GM23338 (cell line): Measurements from ENCODE around the gene SLC12A7. TPM values are rescaled to one million over a fixed set of nuclear protein-coding genes. Genes with fewer than 3 reads are reported as not detected.

ENCODE experiments used
- ATAC-seq: fragments of 200-7000 bp; cut with Tn5 transposase; 3 replicates; pipeline ENCODE4 v1.9.1; 2020
- DNase-seq: peaks from one replicate; pipeline ENCODE4 v3.0.0-alpha.2; 2015; ENCODE audit warnings: low spot score
- H2AFZ ChIP-seq: fragments of 200-600 bp; sonication (generic); 2 replicates; pipeline ENCODE4 v1.8.0; 2016; ENCODE audit warnings: antibody characterized with exemption, mild to moderate bottlenecking, moderate library complexity
- H3F3A ChIP-seq: fragments of 200-600 bp; sonication (generic); replicated peaks from 2 replicates; pipeline ENCODE4 v1.8.0; 2017; ENCODE audit warnings: antibody characterized with exemption, mixed run types, low read depth
- H3K27ac ChIP-seq: fragments of 200-600 bp; sonication (generic); 2 replicates; pipeline ENCODE4 v1.6.1; 2016; ENCODE audit warnings: low read depth
- H3K27me3 ChIP-seq: fragments of 200-600 bp; sonication (generic); 2 replicates; pipeline ENCODE4 v1.8.0; 2016; ENCODE audit warnings: mild to moderate bottlenecking, mixed run types, moderate library complexity; ENCODE audit not compliant: insufficient read depth
- H3K36me3 ChIP-seq: fragments of 200-600 bp; sonication (generic); 2 replicates; pipeline ENCODE4 v1.8.0; 2016; ENCODE audit warnings: mild to moderate bottlenecking; ENCODE audit not compliant: insufficient read depth
- H3K4me1 ChIP-seq: fragments of 200-600 bp; sonication (generic); 2 replicates; pipeline ENCODE4 v1.8.0; 2016; ENCODE audit warnings: mild to moderate bottlenecking, moderate library complexity; ENCODE audit not compliant: insufficient read depth
- H3K4me2 ChIP-seq: fragments of 200-600 bp; sonication (generic); 2 replicates; pipeline ENCODE4 v1.7.1; 2017; ENCODE audit warnings: mixed run types
- H3K4me3 ChIP-seq: fragments of 200-600 bp; sonication (generic); 2 replicates; pipeline ENCODE4 v1.6.1; 2016; ENCODE audit warnings: mixed run types
- H3K79me2 ChIP-seq: fragments of 200-600 bp; sonication (generic); replicated peaks from 2 replicates; pipeline ENCODE4 v1.8.0; 2017; ENCODE audit warnings: mild to moderate bottlenecking; ENCODE audit not compliant: insufficient read depth
- H3K9me2 ChIP-seq: fragments of 200-600 bp; sonication (generic); 2 replicates; pipeline ENCODE4 v1.8.0; 2017; ENCODE audit not compliant: insufficient read depth
- H4K20me1 ChIP-seq: fragments of 200-600 bp; sonication (generic); replicated peaks from 2 replicates; pipeline ENCODE4 v1.8.0; 2017; ENCODE audit warnings: mild to moderate bottlenecking; ENCODE audit not compliant: insufficient read depth
- H3K27ac Mint-ChIP-seq: 2 replicates; pipeline ENCODE4 v1.8.0; 2020; ENCODE audit warnings: inconsistent platforms, mild to moderate bottlenecking, moderate library complexity, mixed read lengths
- H3K27me3 Mint-ChIP-seq: 3 replicates; pipeline ENCODE4 v1.8.0; 2022; ENCODE audit warnings: low read depth, mild to moderate bottlenecking, moderate library complexity, mixed read lengths, inconsistent platforms; ENCODE audit not compliant: insufficient read depth, poor library complexity
- H3K36me3 Mint-ChIP-seq: 3 replicates; pipeline ENCODE4 v1.8.0; 2021; ENCODE audit warnings: low read depth, mild to moderate bottlenecking, inconsistent platforms, moderate library complexity, mixed read lengths
- H3K4me1 Mint-ChIP-seq: 3 replicates; pipeline ENCODE4 v1.8.0; 2020; ENCODE audit warnings: mild to moderate bottlenecking, inconsistent platforms, mixed read lengths
- H3K4me3 Mint-ChIP-seq: 3 replicates; pipeline ENCODE4 v1.8.0; 2021; ENCODE audit warnings: moderate library complexity, mild to moderate bottlenecking, inconsistent platforms, mixed read lengths
- H3K9me3 Mint-ChIP-seq: 3 replicates; pipeline ENCODE4 v1.8.0; 2020; ENCODE audit warnings: moderate library complexity, mild to moderate bottlenecking, inconsistent platforms, mixed read lengths
- CREB1 ChIP-seq: fragments of 250-450 bp; sonication (Bioruptor Pico); IDR thresholded peaks from 2 replicates; pipeline ENCODE4 v1.5.0; 2020; ENCODE audit warnings: low read depth, mild to moderate bottlenecking, moderate library complexity
- EZH2phosphoT487 ChIP-seq: fragments of 200-600 bp; sonication (generic); IDR thresholded peaks from one replicate; pipeline ENCODE4 v1.8.1; 2018; ENCODE audit warnings: antibody characterized with exemption; ENCODE audit not compliant: unreplicated experiment
- JUNB ChIP-seq: IDR thresholded peaks from one replicate; pipeline ENCODE4 v1.6.1; 2016; ENCODE audit warnings: antibody characterized with exemption; ENCODE audit not compliant: unreplicated experiment
- NANOG ChIP-seq: IDR thresholded peaks from 2 replicates; pipeline ENCODE4 v1.6.1; 2016; ENCODE audit warnings: antibody characterized with exemption, borderline replicate concordance
- POLR2AphosphoS5 ChIP-seq: IDR thresholded peaks from 2 replicates; pipeline ENCODE4 v1.6.1; 2016; ENCODE audit warnings: antibody characterized with exemption, low read depth
- STAT1 ChIP-seq: IDR thresholded peaks from one replicate; pipeline ENCODE4 v1.6.1; 2016; ENCODE audit warnings: antibody characterized with exemption; ENCODE audit not compliant: unreplicated experiment
- ZNF114 ChIP-seq: fragments of 250-450 bp; sonication (Bioruptor Pico); IDR thresholded peaks from 2 replicates; pipeline ENCODE4 v1.5.0; 2020; ENCODE audit warnings: mild to moderate bottlenecking, moderate library complexity
- ZNF331 ChIP-seq: fragments of 250-450 bp; sonication (Bioruptor Pico); IDR thresholded peaks from 2 replicates; pipeline ENCODE4 v1.5.0; 2020; ENCODE audit warnings: low read depth, mild to moderate bottlenecking, moderate library complexity
- polyA plus RNA-seq: library from polyadenylated mRNA; unstranded; fragments of >200 nt; fragmentation: Nextera tagmentation; extraction: Ambion mirVana; gene quantifications from 2 replicates; pipeline ENCODE4 v1.2.1, GENCODE V29; 2016
- total RNA-seq: library from RNA; depleted of rRNA; stranded (reverse); fragments of >200 nt; shearing (Covaris generic); gene quantifications from 2 replicates; pipeline ENCODE4 v1.2.3, GENCODE V29; 2014
- TF ChIP-seq, protein P1 (sequence below): fragments of 250-450 bp; sonication (Bioruptor Pico); IDR thresholded peaks from 2 replicates; pipeline ENCODE4 v1.5.0; 2020; ENCODE audit warnings: mild to moderate bottlenecking, moderate library complexity
- TF ChIP-seq, protein P2 (sequence below), 2 experiments: fragments of 200-600 bp in 1 of 2; sonication (generic) in 1 of 2; conservative IDR thresholded peaks; 2 replicates each; pipeline versions ENCODE4 v1.5.1 to v1.6.1; 2016 to 2017; ENCODE audit warnings: antibody characterized with exemption in 2 of 2, low read depth in 2 of 2, mild to moderate bottlenecking in 2 of 2, moderate library complexity in 1 of 2
- TF ChIP-seq, protein P3 (sequence below): IDR thresholded peaks from one replicate; pipeline ENCODE4 v1.6.1; 2018; ENCODE audit warnings: antibody characterized with exemption; ENCODE audit not compliant: unreplicated experiment
- TF ChIP-seq, protein P4 (sequence below): IDR thresholded peaks from 2 replicates; pipeline ENCODE4 v1.6.1; 2016; ENCODE audit warnings: antibody characterized with exemption

The SLC12A7 gene
- total and polyA plus RNA-seq, 2 experiments from 2014 or later, result 7.4 to 32.2 TPM

DNA sequence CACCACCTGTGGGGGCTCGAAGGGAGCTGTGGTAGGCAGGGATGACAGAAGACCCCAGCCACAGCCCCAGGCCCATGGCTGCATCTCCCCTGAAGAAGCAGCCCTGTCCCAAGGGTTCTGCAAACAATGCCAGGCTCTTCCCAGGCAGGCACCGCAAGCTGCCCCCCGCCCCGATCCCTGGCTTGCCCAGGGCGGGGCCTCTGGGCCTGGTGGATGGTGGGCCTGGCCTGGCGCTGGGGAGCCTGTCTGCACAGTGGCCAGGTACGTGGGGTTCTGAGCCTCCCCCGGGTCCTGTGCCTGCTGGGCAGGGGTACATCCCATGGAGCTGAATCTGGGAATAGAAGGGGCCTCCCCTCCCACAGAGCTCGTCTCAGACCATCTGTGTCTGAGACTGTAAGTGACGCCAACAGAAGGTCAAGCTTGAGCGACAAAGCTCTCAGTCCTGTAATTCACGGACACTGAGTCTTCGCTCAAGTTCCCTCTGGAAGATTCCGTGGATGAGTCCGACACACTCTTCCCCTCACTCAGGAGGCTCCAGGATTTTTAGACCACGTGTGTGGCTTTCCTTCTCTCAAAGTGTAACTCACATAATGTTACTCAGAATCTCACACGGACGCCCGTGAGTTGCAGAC is 4.4 kb upstream of the SLC12A7 start:
- no peaks in the 10 kb centered on the region for H3K36me3 ChIP-seq
- H3K27ac Mint-ChIP-seq, result no peak overlapping the region
- DNase-seq, result no peak
- no peaks in the 10 kb centered on the region for H3K9me2 ChIP-seq
- H4K20me1 ChIP-seq, result no peaks in the 10 kb centered on the region
- H3K36me3 Mint-ChIP-seq, result no peaks in the 10 kb centered on the region
- H2AFZ ChIP-seq, result no peak overlapping the region
- H3K4me2 ChIP-seq, result no peak overlapping the region
- no peak overlapping the region for H3K27ac ChIP-seq
- ATAC-seq, result no peak
- H3K9me3 Mint-ChIP-seq, result no peaks in the 10 kb centered on the region
- H3F3A ChIP-seq, result 0 out of 2 replicates have a peak, but pooled peaks cover 4% of the 10 kb centered on the region
- H3K79me2 ChIP-seq, result peaks cover 2% of the 10 kb centered on the region; the same call in 1 of the 2 replicates
- H3K4me3 ChIP-seq, result no peak overlapping the region
- peaks cover 9% of the 10 kb centered on the region for H3K27me3 Mint-ChIP-seq
- H3K4me1 ChIP-seq, result no peaks in the 10 kb centered on the region
- H3K4me1 Mint-ChIP-seq, result peaks cover 11% of the 10 kb centered on the region
- no peaks in the 10 kb centered on the region for H3K27me3 ChIP-seq
- no peak overlapping the region for H3K4me3 Mint-ChIP-seq
- TF ChIP-seq ZNF114 (CRISPR knock-in tag) (no peak), ZNF331 (no peak), POLR2AphosphoS5 (no peak), CREB1 (CRISPR knock-in tag) (no peak), NANOG (no peak), STAT1 (no peak), EZH2phosphoT487 (no peak), JUNB (no peak)
- TF ChIP-seq, protein P1, sequence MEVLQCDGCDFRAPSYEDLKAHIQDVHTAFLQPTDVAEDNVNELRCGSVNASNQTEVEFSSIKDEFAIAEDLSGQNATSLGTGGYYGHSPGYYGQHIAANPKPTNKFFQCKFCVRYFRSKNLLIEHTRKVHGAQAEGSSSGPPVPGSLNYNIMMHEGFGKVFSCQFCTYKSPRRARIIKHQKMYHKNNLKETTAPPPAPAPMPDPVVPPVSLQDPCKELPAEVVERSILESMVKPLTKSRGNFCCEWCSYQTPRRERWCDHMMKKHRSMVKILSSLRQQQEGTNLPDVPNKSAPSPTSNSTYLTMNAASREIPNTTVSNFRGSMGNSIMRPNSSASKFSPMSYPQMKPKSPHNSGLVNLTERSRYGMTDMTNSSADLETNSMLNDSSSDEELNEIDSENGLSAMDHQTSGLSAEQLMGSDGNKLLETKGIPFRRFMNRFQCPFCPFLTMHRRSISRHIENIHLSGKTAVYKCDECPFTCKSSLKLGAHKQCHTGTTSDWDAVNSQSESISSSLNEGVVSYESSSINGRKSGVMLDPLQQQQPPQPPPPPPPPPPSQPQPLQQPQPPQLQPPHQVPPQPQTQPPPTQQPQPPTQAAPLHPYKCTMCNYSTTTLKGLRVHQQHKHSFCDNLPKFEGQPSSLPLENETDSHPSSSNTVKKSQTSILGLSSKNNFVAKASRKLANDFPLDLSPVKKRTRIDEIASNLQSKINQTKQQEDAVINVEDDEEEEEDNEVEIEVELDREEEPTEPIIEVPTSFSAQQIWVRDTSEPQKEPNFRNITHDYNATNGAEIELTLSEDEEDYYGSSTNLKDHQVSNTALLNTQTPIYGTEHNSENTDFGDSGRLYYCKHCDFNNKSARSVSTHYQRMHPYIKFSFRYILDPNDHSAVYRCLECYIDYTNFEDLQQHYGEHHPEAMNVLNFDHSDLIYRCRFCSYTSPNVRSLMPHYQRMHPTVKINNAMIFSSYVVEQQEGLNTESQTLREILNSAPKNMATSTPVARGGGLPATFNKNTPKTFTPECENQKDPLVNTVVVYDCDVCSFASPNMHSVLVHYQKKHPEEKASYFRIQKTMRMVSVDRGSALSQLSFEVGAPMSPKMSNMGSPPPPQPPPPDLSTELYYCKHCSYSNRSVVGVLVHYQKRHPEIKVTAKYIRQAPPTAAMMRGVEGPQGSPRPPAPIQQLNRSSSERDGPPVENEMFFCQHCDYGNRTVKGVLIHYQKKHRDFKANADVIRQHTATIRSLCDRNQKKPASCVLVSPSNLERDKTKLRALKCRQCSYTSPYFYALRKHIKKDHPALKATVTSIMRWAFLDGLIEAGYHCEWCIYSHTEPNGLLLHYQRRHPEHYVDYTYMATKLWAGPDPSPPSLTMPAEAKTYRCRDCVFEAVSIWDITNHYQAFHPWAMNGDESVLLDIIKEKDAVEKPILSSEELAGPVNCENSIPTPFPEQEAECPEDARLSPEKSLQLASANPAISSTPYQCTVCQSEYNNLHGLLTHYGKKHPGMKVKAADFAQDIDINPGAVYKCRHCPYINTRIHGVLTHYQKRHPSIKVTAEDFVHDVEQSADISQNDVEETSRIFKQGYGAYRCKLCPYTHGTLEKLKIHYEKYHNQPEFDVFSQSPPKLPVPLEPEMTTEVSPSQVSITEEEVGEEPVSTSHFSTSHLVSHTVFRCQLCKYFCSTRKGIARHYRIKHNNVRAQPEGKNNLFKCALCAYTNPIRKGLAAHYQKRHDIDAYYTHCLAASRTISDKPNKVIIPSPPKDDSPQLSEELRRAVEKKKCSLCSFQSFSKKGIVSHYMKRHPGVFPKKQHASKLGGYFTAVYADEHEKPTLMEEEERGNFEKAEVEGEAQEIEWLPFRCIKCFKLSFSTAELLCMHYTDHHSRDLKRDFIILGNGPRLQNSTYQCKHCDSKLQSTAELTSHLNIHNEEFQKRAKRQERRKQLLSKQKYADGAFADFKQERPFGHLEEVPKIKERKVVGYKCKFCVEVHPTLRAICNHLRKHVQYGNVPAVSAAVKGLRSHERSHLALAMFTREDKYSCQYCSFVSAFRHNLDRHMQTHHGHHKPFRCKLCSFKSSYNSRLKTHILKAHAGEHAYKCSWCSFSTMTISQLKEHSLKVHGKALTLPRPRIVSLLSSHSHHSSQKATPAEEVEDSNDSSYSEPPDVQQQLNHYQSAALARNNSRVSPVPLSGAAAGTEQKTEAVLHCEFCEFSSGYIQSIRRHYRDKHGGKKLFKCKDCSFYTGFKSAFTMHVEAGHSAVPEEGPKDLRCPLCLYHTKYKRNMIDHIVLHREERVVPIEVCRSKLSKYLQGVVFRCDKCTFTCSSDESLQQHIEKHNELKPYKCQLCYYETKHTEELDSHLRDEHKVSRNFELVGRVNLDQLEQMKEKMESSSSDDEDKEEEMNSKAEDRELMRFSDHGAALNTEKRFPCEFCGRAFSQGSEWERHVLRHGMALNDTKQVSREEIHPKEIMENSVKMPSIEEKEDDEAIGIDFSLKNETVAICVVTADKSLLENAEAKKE (CRISPR knock-in tag), result no peak
- TF ChIP-seq, protein P2, sequence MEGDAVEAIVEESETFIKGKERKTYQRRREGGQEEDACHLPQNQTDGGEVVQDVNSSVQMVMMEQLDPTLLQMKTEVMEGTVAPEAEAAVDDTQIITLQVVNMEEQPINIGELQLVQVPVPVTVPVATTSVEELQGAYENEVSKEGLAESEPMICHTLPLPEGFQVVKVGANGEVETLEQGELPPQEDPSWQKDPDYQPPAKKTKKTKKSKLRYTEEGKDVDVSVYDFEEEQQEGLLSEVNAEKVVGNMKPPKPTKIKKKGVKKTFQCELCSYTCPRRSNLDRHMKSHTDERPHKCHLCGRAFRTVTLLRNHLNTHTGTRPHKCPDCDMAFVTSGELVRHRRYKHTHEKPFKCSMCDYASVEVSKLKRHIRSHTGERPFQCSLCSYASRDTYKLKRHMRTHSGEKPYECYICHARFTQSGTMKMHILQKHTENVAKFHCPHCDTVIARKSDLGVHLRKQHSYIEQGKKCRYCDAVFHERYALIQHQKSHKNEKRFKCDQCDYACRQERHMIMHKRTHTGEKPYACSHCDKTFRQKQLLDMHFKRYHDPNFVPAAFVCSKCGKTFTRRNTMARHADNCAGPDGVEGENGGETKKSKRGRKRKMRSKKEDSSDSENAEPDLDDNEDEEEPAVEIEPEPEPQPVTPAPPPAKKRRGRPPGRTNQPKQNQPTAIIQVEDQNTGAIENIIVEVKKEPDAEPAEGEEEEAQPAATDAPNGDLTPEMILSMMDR (conservative IDR thresholded peaks at IDR 0.05; ENCODE audit: low read depth in 2 of 2), result no peak
- TF ChIP-seq, protein P3, sequence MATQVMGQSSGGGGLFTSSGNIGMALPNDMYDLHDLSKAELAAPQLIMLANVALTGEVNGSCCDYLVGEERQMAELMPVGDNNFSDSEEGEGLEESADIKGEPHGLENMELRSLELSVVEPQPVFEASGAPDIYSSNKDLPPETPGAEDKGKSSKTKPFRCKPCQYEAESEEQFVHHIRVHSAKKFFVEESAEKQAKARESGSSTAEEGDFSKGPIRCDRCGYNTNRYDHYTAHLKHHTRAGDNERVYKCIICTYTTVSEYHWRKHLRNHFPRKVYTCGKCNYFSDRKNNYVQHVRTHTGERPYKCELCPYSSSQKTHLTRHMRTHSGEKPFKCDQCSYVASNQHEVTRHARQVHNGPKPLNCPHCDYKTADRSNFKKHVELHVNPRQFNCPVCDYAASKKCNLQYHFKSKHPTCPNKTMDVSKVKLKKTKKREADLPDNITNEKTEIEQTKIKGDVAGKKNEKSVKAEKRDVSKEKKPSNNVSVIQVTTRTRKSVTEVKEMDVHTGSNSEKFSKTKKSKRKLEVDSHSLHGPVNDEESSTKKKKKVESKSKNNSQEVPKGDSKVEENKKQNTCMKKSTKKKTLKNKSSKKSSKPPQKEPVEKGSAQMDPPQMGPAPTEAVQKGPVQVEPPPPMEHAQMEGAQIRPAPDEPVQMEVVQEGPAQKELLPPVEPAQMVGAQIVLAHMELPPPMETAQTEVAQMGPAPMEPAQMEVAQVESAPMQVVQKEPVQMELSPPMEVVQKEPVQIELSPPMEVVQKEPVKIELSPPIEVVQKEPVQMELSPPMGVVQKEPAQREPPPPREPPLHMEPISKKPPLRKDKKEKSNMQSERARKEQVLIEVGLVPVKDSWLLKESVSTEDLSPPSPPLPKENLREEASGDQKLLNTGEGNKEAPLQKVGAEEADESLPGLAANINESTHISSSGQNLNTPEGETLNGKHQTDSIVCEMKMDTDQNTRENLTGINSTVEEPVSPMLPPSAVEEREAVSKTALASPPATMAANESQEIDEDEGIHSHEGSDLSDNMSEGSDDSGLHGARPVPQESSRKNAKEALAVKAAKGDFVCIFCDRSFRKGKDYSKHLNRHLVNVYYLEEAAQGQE, result no peak
- TF ChIP-seq, protein P4, sequence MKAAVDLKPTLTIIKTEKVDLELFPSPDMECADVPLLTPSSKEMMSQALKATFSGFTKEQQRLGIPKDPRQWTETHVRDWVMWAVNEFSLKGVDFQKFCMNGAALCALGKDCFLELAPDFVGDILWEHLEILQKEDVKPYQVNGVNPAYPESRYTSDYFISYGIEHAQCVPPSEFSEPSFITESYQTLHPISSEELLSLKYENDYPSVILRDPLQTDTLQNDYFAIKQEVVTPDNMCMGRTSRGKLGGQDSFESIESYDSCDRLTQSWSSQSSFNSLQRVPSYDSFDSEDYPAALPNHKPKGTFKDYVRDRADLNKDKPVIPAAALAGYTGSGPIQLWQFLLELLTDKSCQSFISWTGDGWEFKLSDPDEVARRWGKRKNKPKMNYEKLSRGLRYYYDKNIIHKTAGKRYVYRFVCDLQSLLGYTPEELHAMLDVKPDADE, result no peak
